Measurements from ENCODE around the gene FRRS1L. TPM values are rescaled to one million over a fixed set of nuclear protein-coding genes. Genes with fewer than 3 reads are reported as not detected.

FRRS1L gene
- total and polyA plus RNA-seq, 2 donors (not counting 1 experiment from before 2014, with no cell fraction given) = not detected

GRCh38 chr9:109203761-109204360 is 36.8 kb upstream of the FRRS1L start:
- H3K9me3 ChIP-seq (ENCODE audit: control extremely low read depth in 1 of 3, control insufficient read depth in 2 of 3, insufficient read depth in 1 of 3, low read length in 2 of 3) = no peaks in the 10 kb centered on the region
- peaks cover 27% of the 10 kb centered on the region for H3K27me3 Mint-ChIP-seq
- no peak overlapping the region for H3K27ac Mint-ChIP-seq
- H3K79me2 ChIP-seq (ENCODE audit: control insufficient read depth, insufficient read depth, low read length) = no peaks in the 10 kb centered on the region
- WGBS (ENCODE audit: insufficient coverage) = no CpG with 5 or more reads among the region's 4 CpGs
- DNase-seq = no peak
- no peak for ATAC-seq (ENCODE audit: low read depth)
- H3K9me3 Mint-ChIP-seq (ENCODE audit: insufficient read depth) = no peaks in the 10 kb centered on the region
- ChIA-PET CTCF (no interaction called here), POLR2A (no interaction called here)
- H3K4me1 Mint-ChIP-seq = no peaks in the 10 kb centered on the region
- H3K4me3 ChIP-seq (ENCODE audit: control extremely low read depth in 1 of 5, extremely low read depth in 1 of 5, insufficient read depth in 1 of 5, low read depth in 2 of 5, low read length in 4 of 5) = no peak overlapping the region
- no peak for TF ChIP-seq EZH2 (IDR thresholded peaks at IDR 0.05; ENCODE audit: borderline replicate concordance, insufficient read depth, low read depth, low read length, poor library complexity, severe bottlenecking)
- no peaks in the 10 kb centered on the region for H4K20me1 ChIP-seq (ENCODE audit: control insufficient read depth, insufficient read depth, low read length, poor library complexity, severe bottlenecking)
- intact Hi-C loops (cut with micrococcal nuclease) = no loop called here
- no peak overlapping the region for H3K27ac ChIP-seq (ENCODE audit: low read length in 2 of 2)
- H3K4me3 Mint-ChIP-seq = no peak overlapping the region
- H3K4me1 ChIP-seq (ENCODE audit: control insufficient read depth in 2 of 2, insufficient read depth in 2 of 2, low read length in 2 of 2) = no peaks in the 10 kb centered on the region
- H3K4me2 ChIP-seq (replicated peaks; ENCODE audit: low read depth, low read length, poor library complexity, severe bottlenecking) = no peak overlapping the region
- H3K27me3 ChIP-seq (replicated peaks in 1 of 4; ENCODE audit: control extremely low read depth in 1 of 4, control insufficient read depth in 3 of 4, insufficient read depth in 4 of 4, low read length in 3 of 4) = peaks cover 0 to 7% (median under 1%) of the 10 kb centered on the region in 4 experiments
- H3K36me3 ChIP-seq (replicated peaks in 1 of 2; ENCODE audit: control extremely low read depth in 1 of 2, control insufficient read depth in 1 of 2, extremely low read depth in 1 of 2, insufficient read depth in 2 of 2, low read length in 1 of 2) = no peaks in the 10 kb centered on the region
- no peak overlapping the region for H3K9ac ChIP-seq (ENCODE audit: low read length)
- no peak overlapping the region for H2AFZ ChIP-seq (ENCODE audit: insufficient read depth, low read depth, low read length, poor library complexity, severe bottlenecking)

DNA sequence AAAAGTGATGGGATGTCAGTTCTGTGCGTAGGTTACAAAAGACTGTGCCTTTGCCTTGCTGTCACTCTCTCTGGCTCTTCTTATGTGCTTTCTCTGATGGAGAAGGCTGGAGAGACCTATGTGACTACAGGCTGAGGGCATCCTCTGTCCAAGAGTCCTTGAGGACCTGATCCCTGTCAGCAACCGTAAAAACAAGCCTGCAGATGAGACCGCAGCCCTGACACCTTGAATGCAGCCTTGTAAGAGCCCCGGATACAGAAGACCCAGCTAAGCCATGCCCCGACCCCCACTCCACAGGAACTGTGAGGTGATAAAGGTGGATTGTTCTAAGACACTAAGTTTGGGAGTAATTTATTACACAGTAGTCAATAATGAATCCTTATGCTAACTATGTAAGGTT is 32.6 kb upstream of the FRRS1L start:
- 76% methylated on average over 2 of the region's 5 CpGs for WGBS (ENCODE audit: insufficient coverage)
- Mint-ChIP-seq H3K4me3 (no peak overlapping the region), H3K4me1 (no peaks in the 10 kb centered on the region), H3K9me3 (ENCODE audit: insufficient read depth) (no peaks in the 10 kb centered on the region), H3K27me3 (peaks cover 16% of the 10 kb centered on the region), H3K27ac (no peak overlapping the region)
- intact Hi-C loops (cut with micrococcal nuclease) = no loop called here
- Histone ChIP-seq H3K27ac (ENCODE audit: low read length in 2 of 2) (no peak overlapping the region), H3K4me2 (replicated peaks; ENCODE audit: low read depth, low read length, poor library complexity, severe bottlenecking) (no peak overlapping the region), H3K4me1 (ENCODE audit: control insufficient read depth in 2 of 2, insufficient read depth in 2 of 2, low read length in 2 of 2) (no peaks in the 10 kb centered on the region), H3K36me3 (replicated peaks in 1 of 2; ENCODE audit: control extremely low read depth in 1 of 2, control insufficient read depth in 1 of 2, extremely low read depth in 1 of 2, insufficient read depth in 2 of 2, low read length in 1 of 2) (no peaks in the 10 kb centered on the region), H4K20me1 (ENCODE audit: control insufficient read depth, insufficient read depth, low read length, poor library complexity, severe bottlenecking) (no peaks in the 10 kb centered on the region), H3K79me2 (ENCODE audit: control insufficient read depth, insufficient read depth, low read length) (no peaks in the 10 kb centered on the region), H3K27me3 (replicated peaks in 1 of 4; ENCODE audit: control extremely low read depth in 1 of 4, control insufficient read depth in 3 of 4, insufficient read depth in 4 of 4, low read length in 3 of 4) (peaks cover 0 to 3% (median under 1%) of the 10 kb centered on the region in 4 experiments), H2AFZ (ENCODE audit: insufficient read depth, low read depth, low read length, poor library complexity, severe bottlenecking) (no peak overlapping the region), H3K4me3 (ENCODE audit: control extremely low read depth in 1 of 5, extremely low read depth in 1 of 5, insufficient read depth in 1 of 5, low read depth in 2 of 5, low read length in 4 of 5) (no peak overlapping the region), H3K9ac (ENCODE audit: low read length) (no peak overlapping the region), H3K9me3 (ENCODE audit: control extremely low read depth in 1 of 3, control insufficient read depth in 2 of 3, insufficient read depth in 1 of 3, low read length in 2 of 3) (no peaks in the 10 kb centered on the region)
- ATAC-seq (ENCODE audit: low read depth) = no peak
- no peak for DNase-seq
- CTCF ChIA-PET = no interaction called here
- TF ChIP-seq EZH2 (IDR thresholded peaks at IDR 0.05; ENCODE audit: borderline replicate concordance, insufficient read depth, low read depth, low read length, poor library complexity, severe bottlenecking) (no peak), CTCF (IDR thresholded peaks at IDR 0.05) (no peak)
- POLR2A ChIA-PET = no interaction called here

Data from B cell (primary cell).